Ascending aorta (tissue), 2 donors: ENCODE results near the gene CIB4. TPM values are rescaled to one million over a fixed set of nuclear protein-coding genes. Genes with fewer than 3 reads are reported as not detected.
A peak's percentile ranks its signal among the peaks of the same experiment; 100 is the strongest.

Source experiments
- DNase-seq, 2 donors: peaks; one replicate each; pipeline ENCODE4 v3.0.0-alpha.2; 2019; ENCODE audit warnings: low spot score in 2 of 2
- H3K27ac ChIP-seq, 2 donors: fragments of 200-600 bp; sonication (generic); one replicate each; pipeline ENCODE4 v1.5.1; 2016 to 2017; ENCODE audit warnings: mild to moderate bottlenecking in 1 of 2
- H3K27me3 ChIP-seq: fragments of 200-600 bp; sonication (generic); one replicate; pipeline ENCODE4 v1.5.1; 2017
- H3K36me3 ChIP-seq, 2 donors: fragments of 200-600 bp; sonication (generic); one replicate each; pipeline ENCODE4 v1.5.1; 2016
- H3K4me1 ChIP-seq, 2 donors: fragments of 200-600 bp; sonication (generic); one replicate each; pipeline ENCODE4 v1.5.1; 2016 to 2017; ENCODE audit warnings: mild to moderate bottlenecking in 1 of 2
- H3K4me3 ChIP-seq, 2 donors: fragments of 200-600 bp; sonication (generic); one replicate each; pipeline ENCODE4 v1.5.1; 2016 to 2017; ENCODE audit warnings: mild to moderate bottlenecking in 1 of 2
- H3K9me3 ChIP-seq, 2 donors: fragments of 200-600 bp; sonication (generic); one replicate each; pipeline ENCODE4 v1.5.1; 2016
- CTCF ChIP-seq, 3 experiments: fragments of 200-600 bp in 2 of 3; fragments of 450-650 bp in 1 of 3; sonication (generic) in 2 of 3; IDR thresholded peaks; one replicate each; pipeline ENCODE4 v1.5.1; 2016 to 2019; ENCODE audit warnings: antibody characterized with exemption in 3 of 3, mild to moderate bottlenecking in 1 of 3, moderate library complexity in 1 of 3
- intact Hi-C: fragments of 100-400 bp; cut with DNase I; formaldehyde crosslinking; loops from one replicate; pipeline ENCODE4 v1.15.1; 2023
- total RNA-seq: library from RNA; depleted of rRNA; stranded (reverse); fragments of >200 nt; gene quantifications from one replicate; pipeline ENCODE4 v1.1.0, GENCODE V29; 2016

Gene CIB4
- total RNA-seq, 1 donor from 2014 or later: not detected

- H3K4me1 ChIP-seq: peaks cover 0 to 5% of the 10 kb centered on the region in 2 donors
- H3K9me3 ChIP-seq: no peaks in the 10 kb centered on the region
- intact Hi-C loops: no loop called here
- no peaks in the 10 kb centered on the region for H3K36me3 ChIP-seq
- TF ChIP-seq CTCF (IDR thresholded peaks at IDR 0.05): no peak
- H3K27me3 ChIP-seq: no peaks in the 10 kb centered on the region
- peak overlapping the region in 1 of 2 donors; percentile 49 for H3K27ac ChIP-seq
- no peak for DNase-seq
- no peak overlapping the region for H3K4me3 ChIP-seq
These were observed 41.8 kb downstream of the CIB4 start for GRCh38 chr2:26599387-26599786.

GRCh38 chr2:26598996-26599373, 42.2 kb downstream of the CIB4 start:
- TF ChIP-seq CTCF (IDR thresholded peaks at IDR 0.05): no peak
- DNase-seq: no peak
- H3K36me3 ChIP-seq: no peaks in the 10 kb centered on the region
- intact Hi-C loops: no loop called here
- H3K27ac ChIP-seq: peak overlapping the region in 1 of 2 donors; percentile 49
- no peak overlapping the region for H3K4me3 ChIP-seq
- H3K27me3 ChIP-seq: no peaks in the 10 kb centered on the region
- H3K4me1 ChIP-seq: peaks cover 0 to 5% of the 10 kb centered on the region in 2 donors
- H3K9me3 ChIP-seq: no peaks in the 10 kb centered on the region

- H3K27me3 ChIP-seq: no peaks in the 10 kb centered on the region
- H3K27ac ChIP-seq: peak overlapping the region; percentile 24 to 49
- TF ChIP-seq CTCF (IDR thresholded peaks at IDR 0.05): no peak
- H3K9me3 ChIP-seq: no peaks in the 10 kb centered on the region
- DNase-seq: no peak
- H3K4me3 ChIP-seq: no peak overlapping the region
- intact Hi-C loops: no loop called here
- peaks cover 0 to 5% of the 10 kb centered on the region in 2 donors for H3K4me1 ChIP-seq
- H3K36me3 ChIP-seq: no peaks in the 10 kb centered on the region
These were observed 42.7 kb downstream of the CIB4 start for GRCh38 chr2:26598336-26598995.

- H3K4me1 ChIP-seq: peaks cover 0 to 5% of the 10 kb centered on the region in 2 donors
- H3K9me3 ChIP-seq: no peaks in the 10 kb centered on the region
- H3K4me3 ChIP-seq: no peak overlapping the region
- H3K27me3 ChIP-seq: no peaks in the 10 kb centered on the region
- no peak for DNase-seq
- intact Hi-C loops: no loop called here
- H3K27ac ChIP-seq: no peak overlapping the region
- no peak for TF ChIP-seq CTCF (IDR thresholded peaks at IDR 0.05)
- H3K36me3 ChIP-seq: no peaks in the 10 kb centered on the region
These were observed 44.0 kb downstream of the CIB4 start for GRCh38 chr2:26597197-26597596.

- Histone ChIP-seq H3K27me3 (no peaks in the 10 kb centered on the region), H3K4me3 (no peak overlapping the region), H3K36me3 (no peaks in the 10 kb centered on the region), H3K4me1 (peaks cover 0 to 5% of the 10 kb centered on the region in 2 donors), H3K27ac (no peak overlapping the region), H3K9me3 (no peaks in the 10 kb centered on the region)
- TF ChIP-seq CTCF (IDR thresholded peaks at IDR 0.05): no peak
- peak in 1 of 2 donors; percentile 24 for DNase-seq
- intact Hi-C loops: no loop called here
These were observed 46.0 kb downstream of the CIB4 start for GRCh38 chr2:26595146-26595545.
